ENCODE data around the gene SMIM9. TPM values are rescaled to one million over a fixed set of nuclear protein-coding genes. Genes with fewer than 3 reads are reported as not detected.

The SMIM9 gene
- total and polyA plus RNA-seq, 10 donors: 1.3 to 4.9 TPM; not detected in 8

GRCh38 chrX:154824638-154825037 is 9.8 kb downstream of the SMIM9 start:
- Histone ChIP-seq H3K4me3 (no peak overlapping the region), H3K9me3 (no peaks in the 10 kb centered on the region), H3K36me3 (no peaks in the 10 kb centered on the region), H3K27ac (no peak overlapping the region), H3K4me1 (peaks cover 0 to 20% (median 0%) of the 10 kb centered on the region in 6 donors), H3K27me3 (replicated peaks in 1 of 7) (no peaks in the 10 kb centered on the region)
- intact Hi-C loops (cut with DNase I; ENCODE audit: low total_unique reads): no loop called here
- TF ChIP-seq CTCF (IDR thresholded peaks at IDR 0.05 in 8 of 11, conservative IDR thresholded peaks at IDR 0.05 in 3 of 11) (no peak), POLR2AphosphoS5 (IDR thresholded peaks at IDR 0.05) (no peak), POLR2A (IDR thresholded peaks at IDR 0.05) (no peak)
- DNase-seq: no peak
- WGBS, 5 donors: 81 to 100% (median 89%) methylated on average over 1 of the region's 1 CpG

GRCh38 chrX:154822029-154822428 is 12.4 kb downstream of the SMIM9 start:
- Histone ChIP-seq H3K36me3 (no peaks in the 10 kb centered on the region), H3K27ac (no peak overlapping the region), H3K4me1 (peaks cover 0 to under 1% (median 0%) of the 10 kb centered on the region in 6 donors), H3K4me3 (no peak overlapping the region), H3K27me3 (replicated peaks in 1 of 7) (no peaks in the 10 kb centered on the region), H3K9me3 (no peaks in the 10 kb centered on the region)
- 77 to 93% (median 92%) methylated on average over 3 of the region's 3 CpGs for WGBS, 5 donors
- DNase-seq: no peak
- TF ChIP-seq POLR2A (IDR thresholded peaks at IDR 0.05) (no peak), CTCF (IDR thresholded peaks at IDR 0.05 in 8 of 11, conservative IDR thresholded peaks at IDR 0.05 in 3 of 11) (no peak), POLR2AphosphoS5 (IDR thresholded peaks at IDR 0.05) (no peak)
- intact Hi-C loops (cut with DNase I; ENCODE audit: low total_unique reads): no loop called here

GRCh38 chrX:154821523-154821922 is 12.9 kb downstream of the SMIM9 start:
- no peak overlapping the region for H3K27ac ChIP-seq
- H3K27me3 ChIP-seq (replicated peaks in 1 of 7): no peaks in the 10 kb centered on the region
- H3K4me3 ChIP-seq: no peak overlapping the region
- intact Hi-C loops (cut with DNase I; ENCODE audit: low total_unique reads): no loop called here
- TF ChIP-seq CTCF (IDR thresholded peaks at IDR 0.05 in 8 of 11, conservative IDR thresholded peaks at IDR 0.05 in 3 of 11) (no peak), POLR2A (IDR thresholded peaks at IDR 0.05) (no peak), POLR2AphosphoS5 (IDR thresholded peaks at IDR 0.05) (no peak)
- H3K36me3 ChIP-seq: no peaks in the 10 kb centered on the region
- H3K4me1 ChIP-seq: no peaks in the 10 kb centered on the region
- no peaks in the 10 kb centered on the region for H3K9me3 ChIP-seq
- no peak for DNase-seq

GRCh38 chrX:154819771-154820341 is 14.6 kb downstream of the SMIM9 start:
- WGBS, 5 donors: 69 to 87% (median 78%) methylated on average over 7 of the region's 7 CpGs
- H3K9me3 ChIP-seq: no peaks in the 10 kb centered on the region
- DNase-seq: no peak
- no peaks in the 10 kb centered on the region for H3K36me3 ChIP-seq
- H3K4me1 ChIP-seq: no peaks in the 10 kb centered on the region
- H3K27me3 ChIP-seq (replicated peaks in 1 of 7): no peaks in the 10 kb centered on the region
- peak overlapping the region in 3 of 8 donors; percentile 13 to 54 (median 25) for H3K27ac ChIP-seq
- H3K4me3 ChIP-seq: no peak overlapping the region
- intact Hi-C loops (cut with DNase I; ENCODE audit: low total_unique reads): no loop called here
- TF ChIP-seq POLR2AphosphoS5 (IDR thresholded peaks at IDR 0.05) (no peak), CTCF (IDR thresholded peaks at IDR 0.05 in 8 of 11, conservative IDR thresholded peaks at IDR 0.05 in 3 of 11) (no peak), POLR2A (IDR thresholded peaks at IDR 0.05) (no peak)
